ENCODE data around the gene PDCD1.
A peak's percentile ranks its signal among the peaks of the same experiment; 100 is the strongest.

The PDCD1 gene

DNA sequence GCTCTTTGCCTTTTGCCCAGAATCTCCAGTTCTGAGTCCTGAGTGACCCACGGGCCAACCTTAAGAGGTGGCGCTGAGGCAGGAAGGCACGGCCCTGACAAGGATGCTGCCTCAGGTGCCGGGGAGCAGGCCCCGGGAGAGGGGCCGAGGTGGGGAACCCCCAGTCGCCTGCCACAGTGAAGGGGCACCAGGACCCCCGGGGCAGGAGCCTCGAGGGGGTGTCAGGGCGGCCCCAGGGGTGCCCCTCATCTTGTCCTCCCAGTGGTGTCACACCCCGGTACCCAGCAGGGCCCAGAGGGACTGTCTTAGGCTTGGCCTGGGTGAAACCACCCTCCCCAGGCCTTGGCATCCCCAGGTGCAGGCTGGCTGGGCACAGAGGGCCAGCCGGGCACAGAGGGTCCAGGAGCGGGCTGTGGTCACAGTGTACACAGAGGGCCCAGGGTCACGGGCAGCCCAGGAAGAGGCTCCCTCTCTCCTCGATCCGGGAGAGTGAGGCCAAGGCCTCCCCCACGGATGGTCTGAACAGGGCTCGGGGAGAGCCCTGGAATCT, 1.0 kb downstream of the PDCD1 start:
- TF ChIP-seq, protein P1, sequence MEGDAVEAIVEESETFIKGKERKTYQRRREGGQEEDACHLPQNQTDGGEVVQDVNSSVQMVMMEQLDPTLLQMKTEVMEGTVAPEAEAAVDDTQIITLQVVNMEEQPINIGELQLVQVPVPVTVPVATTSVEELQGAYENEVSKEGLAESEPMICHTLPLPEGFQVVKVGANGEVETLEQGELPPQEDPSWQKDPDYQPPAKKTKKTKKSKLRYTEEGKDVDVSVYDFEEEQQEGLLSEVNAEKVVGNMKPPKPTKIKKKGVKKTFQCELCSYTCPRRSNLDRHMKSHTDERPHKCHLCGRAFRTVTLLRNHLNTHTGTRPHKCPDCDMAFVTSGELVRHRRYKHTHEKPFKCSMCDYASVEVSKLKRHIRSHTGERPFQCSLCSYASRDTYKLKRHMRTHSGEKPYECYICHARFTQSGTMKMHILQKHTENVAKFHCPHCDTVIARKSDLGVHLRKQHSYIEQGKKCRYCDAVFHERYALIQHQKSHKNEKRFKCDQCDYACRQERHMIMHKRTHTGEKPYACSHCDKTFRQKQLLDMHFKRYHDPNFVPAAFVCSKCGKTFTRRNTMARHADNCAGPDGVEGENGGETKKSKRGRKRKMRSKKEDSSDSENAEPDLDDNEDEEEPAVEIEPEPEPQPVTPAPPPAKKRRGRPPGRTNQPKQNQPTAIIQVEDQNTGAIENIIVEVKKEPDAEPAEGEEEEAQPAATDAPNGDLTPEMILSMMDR (IDR thresholded peaks at IDR 0.05; ENCODE audit: insufficient read depth, low read depth, low read length, missing control alignments), result no peak
- DNase-seq (ENCODE audit: low read depth), result no peak
- peak overlapping the region; percentile 49; the same call in 1 of the 2 replicates for H3K4me3 ChIP-seq (ENCODE audit: low read depth, low read length)

DNA sequence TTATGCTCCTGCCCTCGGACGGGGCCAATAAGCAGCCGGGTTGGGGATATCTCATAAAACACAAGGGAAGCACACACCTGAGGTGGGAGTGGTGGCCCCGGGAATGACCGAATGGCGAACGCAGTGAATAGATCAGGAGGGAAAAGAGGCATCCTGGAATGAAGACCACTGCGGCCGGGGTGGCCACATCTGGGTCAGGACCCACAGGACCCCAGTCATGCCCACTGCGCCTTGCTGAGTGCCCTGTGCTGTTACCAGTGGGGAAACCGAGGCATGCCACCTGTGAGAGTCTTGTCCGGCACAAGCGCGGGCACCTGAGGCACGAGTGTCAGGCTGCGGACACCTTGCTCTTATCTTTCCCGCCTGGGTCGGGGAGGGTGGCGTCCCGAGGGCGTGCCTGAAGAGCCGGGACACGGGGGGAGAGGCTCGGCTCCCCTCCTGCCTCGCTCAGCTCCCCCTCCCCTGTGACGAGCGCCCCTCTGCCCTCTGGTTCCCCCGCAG, 1.6 kb downstream of the PDCD1 start:
- TF ChIP-seq, protein P1 (IDR thresholded peaks at IDR 0.05; ENCODE audit: insufficient read depth, low read depth, low read length, missing control alignments), result no peak
- no peak overlapping the region for H3K4me3 ChIP-seq (ENCODE audit: low read depth, low read length)
- no peak for DNase-seq (ENCODE audit: low read depth)

DNA sequence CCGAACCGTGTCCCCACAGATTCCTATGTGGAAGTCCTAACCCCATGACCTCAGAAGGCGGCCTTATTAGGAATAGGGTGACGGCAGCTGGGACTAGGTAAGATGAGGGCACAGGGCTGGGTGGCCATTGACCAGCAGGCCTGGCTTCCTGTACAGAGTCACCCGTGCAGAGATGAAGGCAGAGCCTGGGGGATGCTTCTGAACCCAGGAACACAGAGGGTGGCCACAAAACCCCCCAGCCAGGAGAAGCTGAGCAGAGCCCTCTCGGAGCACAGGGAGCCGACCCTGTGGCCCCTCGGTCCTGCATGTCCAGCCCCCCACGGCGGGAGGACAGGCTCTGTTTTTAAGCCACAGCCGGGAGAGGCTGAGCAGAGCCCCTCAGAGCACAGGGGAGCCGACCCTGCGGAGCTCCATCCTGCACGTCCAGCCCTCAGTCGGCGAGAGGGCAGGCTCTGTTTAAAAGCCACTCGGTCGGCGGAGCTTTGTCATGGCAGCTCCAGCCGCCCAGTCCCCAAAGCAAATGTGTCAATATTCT, 2.7 kb downstream of the PDCD1 start:
- DNase-seq (ENCODE audit: low read depth), result no peak
- no peak overlapping the region for H3K4me3 ChIP-seq (ENCODE audit: low read depth, low read length)

DNA sequence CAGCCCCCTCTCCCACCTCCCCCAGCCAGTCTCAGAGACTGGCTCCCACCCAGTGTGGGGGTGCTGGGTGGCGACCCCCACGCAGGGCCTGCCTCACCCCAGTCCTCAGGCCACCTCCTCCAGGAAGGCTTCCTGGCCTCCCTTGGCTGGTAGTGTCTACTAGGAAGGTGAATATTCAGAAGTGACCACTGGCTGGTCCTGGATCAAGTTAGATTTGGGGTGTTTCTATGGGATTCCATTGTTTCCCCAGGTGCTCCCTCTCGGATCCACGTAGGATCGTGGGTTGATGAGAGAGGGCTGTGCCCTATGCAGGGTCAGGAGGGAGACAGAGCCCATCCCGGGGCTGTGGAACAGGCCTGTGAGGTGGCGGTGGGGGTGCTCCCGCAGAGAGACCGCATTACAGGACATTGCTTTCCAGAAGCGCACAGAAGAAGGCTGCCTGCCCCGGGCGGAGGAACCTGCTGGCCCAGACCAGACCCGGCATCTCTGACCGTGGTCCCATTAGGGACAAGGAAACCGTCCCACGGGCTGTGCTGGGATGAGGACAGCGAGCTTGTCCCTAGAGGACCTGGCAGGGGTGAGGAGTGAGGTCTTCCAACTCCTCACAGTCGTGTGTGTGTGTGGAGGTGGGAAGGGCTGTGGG, 3.3 kb downstream of the PDCD1 start:
- DNase-seq (ENCODE audit: low read depth), result no peak
- H3K4me3 ChIP-seq (ENCODE audit: low read depth, low read length), result no peak overlapping the region
- TF ChIP-seq, protein P1 (IDR thresholded peaks at IDR 0.05; ENCODE audit: insufficient read depth, low read depth, low read length, missing control alignments), result no peak

More for the DNA sequence above, 2.7 kb downstream of the PDCD1 start:
- TF ChIP-seq, protein P1 (IDR thresholded peaks at IDR 0.05; ENCODE audit: insufficient read depth, low read depth, low read length, missing control alignments), result no peak

DNA sequence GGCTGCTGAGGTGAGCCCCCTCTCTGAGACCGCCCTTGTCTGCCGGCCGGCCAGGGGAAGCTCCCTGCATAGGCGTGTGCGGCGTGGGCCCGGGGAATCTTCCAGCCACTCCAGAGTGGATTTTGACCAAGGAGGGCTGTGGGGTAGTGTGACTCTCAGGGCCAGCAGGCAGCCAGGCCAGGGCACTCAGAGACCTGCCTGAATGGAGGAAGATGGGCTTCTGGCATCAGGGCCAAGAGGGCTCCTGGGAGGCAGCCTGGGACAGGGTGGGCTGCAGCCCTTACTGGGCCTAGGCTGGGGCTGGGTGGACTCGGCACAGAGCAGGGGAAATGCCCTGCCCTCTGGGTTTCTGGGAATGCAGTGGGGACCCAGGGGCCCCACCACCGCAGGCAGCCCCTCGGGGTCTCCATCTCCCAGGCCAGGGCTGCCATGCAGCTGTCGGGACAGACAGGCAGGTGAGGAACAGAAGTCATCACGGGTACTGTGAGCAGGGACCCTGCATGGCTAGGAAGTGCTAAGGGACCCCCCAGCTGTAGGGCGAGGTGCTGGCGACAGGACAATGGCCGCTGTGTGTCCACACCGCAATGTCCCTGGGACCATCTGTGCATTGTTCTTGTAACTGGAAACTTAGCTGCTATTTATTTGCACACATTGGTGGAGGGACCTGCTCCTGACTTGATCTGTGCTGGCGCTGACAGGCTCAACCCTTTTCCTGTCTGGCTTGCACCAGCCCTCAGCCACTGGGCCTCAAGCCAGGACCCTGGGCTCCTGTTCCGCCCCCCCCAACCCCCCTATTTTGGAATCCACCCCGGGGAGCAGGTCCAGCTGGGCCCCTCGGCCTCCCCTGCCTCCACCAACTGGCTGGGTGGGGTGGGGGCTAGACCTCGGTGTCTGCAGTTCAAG, 4.1 kb downstream of the PDCD1 start:
- no peak overlapping the region for H3K4me3 ChIP-seq (ENCODE audit: low read depth, low read length)
- TF ChIP-seq, protein P1 (IDR thresholded peaks at IDR 0.05; ENCODE audit: insufficient read depth, low read depth, low read length, missing control alignments), result no peak
- no peak for DNase-seq (ENCODE audit: low read depth)

DNA sequence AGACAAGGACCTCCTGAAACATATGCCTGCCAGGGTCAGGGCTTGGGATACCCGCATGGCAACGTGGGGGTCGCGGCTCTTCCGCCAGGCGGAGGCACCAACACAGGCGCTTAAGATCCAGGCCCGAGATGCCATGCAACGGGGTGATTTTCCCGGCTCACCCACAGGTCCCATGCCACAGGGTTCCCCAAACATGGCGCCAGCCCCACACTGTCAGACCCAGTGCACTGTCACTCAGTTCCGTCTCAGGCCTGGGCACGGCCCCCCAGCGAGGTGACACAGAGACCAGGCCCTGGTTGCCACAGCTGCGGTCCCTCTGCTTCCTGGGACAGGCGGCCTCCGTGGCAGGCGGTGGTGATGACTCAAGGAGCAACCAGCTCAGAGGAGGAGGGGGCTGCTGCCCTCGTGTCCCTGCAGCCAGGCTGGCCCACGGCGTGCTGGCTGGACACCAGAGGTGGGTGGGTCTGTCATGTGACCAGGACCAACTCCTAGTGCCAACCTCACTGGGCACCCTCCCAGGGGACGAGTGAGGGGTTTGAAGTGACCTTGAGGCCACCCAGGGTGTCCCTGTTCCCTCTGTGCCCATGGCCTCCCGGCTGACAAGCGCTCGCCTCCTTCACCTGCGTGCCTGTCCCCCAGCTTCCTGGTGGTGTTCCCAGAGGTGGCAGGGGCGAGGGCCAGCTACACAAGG, 4.9 kb downstream of the PDCD1 start:
- no peak for DNase-seq (ENCODE audit: low read depth)
- TF ChIP-seq, protein P1 (IDR thresholded peaks at IDR 0.05; ENCODE audit: insufficient read depth, low read depth, low read length, missing control alignments), result no peak

More for the DNA sequence above, 4.9 kb downstream of the PDCD1 start:
- H3K4me3 ChIP-seq (ENCODE audit: low read depth, low read length), result no peak overlapping the region
